ENCODE results near the gene PCDHGC4.

DNA sequence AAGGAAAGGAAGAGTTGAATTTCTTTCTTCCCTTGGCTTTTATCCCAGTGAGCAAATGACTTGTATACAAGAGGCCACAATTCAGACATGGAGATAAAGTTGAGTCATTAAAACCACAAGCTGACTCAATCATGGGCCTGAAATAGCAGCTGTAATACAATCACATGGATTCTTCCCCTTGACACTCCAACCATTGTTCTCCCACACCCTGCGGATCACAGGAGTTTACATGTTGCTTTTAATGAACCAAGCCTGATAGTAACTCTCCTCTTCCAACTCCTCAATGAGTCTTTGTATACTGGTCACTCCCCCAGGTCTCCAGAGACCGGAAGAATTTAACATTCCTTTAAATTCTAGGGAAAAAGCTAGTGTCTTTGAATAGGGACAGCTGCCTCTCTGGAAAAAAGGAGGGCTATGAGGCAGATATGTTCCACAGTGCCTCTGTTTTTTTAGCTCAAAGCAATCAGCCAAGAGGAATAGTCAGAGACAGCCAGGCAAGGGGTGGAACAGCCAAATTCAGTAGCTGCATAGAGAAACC lies 36.5 kb downstream of the PCDHGC4 start:
- TF ChIP-seq, protein P1, sequence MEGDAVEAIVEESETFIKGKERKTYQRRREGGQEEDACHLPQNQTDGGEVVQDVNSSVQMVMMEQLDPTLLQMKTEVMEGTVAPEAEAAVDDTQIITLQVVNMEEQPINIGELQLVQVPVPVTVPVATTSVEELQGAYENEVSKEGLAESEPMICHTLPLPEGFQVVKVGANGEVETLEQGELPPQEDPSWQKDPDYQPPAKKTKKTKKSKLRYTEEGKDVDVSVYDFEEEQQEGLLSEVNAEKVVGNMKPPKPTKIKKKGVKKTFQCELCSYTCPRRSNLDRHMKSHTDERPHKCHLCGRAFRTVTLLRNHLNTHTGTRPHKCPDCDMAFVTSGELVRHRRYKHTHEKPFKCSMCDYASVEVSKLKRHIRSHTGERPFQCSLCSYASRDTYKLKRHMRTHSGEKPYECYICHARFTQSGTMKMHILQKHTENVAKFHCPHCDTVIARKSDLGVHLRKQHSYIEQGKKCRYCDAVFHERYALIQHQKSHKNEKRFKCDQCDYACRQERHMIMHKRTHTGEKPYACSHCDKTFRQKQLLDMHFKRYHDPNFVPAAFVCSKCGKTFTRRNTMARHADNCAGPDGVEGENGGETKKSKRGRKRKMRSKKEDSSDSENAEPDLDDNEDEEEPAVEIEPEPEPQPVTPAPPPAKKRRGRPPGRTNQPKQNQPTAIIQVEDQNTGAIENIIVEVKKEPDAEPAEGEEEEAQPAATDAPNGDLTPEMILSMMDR (conservative IDR thresholded peaks at IDR 0.05; ENCODE audit: low read depth, low read length): no peak
- no peak for TF ChIP-seq EZH2 (IDR thresholded peaks at IDR 0.05; ENCODE audit: borderline replicate concordance, low read depth, low read length, poor library complexity, severe bottlenecking)

All from A673 (cell line).